HG02852 (cell line): ENCODE results near the gene GATD1.

Experiments used
- ATAC-seq: cut with Tn5 transposase; IDR thresholded peaks from one replicate; pipeline ENCODE4 v1.9.1; 2021; ENCODE audit warnings: mild to moderate bottlenecking, moderate library complexity; ENCODE audit not compliant: unreplicated experiment

The GATD1 gene

GRCh38 chr11:813072-813455, 35.8 kb upstream of the GATD1 start:
- ATAC-seq: no peak

GRCh38 chr11:812390-812789, 35.1 kb upstream of the GATD1 start:
- ATAC-seq: no peak

- no peak for ATAC-seq
Observed at GRCh38 chr11:811446-812245, 34.4 kb upstream of the GATD1 start.

GRCh38 chr11:810040-810567, 32.8 kb upstream of the GATD1 start:
- peak; percentile 11 for ATAC-seq

GRCh38 chr11:809287-810039, 32.2 kb upstream of the GATD1 start, which contains the start of gene RPLP2:
Gene RPLP2 (plus strand): TSS chr11:809967. CDS start chr11:810235, 268 bp downstream.
- ATAC-seq: peak; percentile 65

- no peak for ATAC-seq
Observed at GRCh38 chr11:808427-809286, 31.4 kb upstream of the GATD1 start.

- no peak for ATAC-seq
Observed at GRCh38 chr11:804599-804964, 27.3 kb upstream of the GATD1 start.

- no peak for ATAC-seq
Observed at GRCh38 chr11:803770-804598, 26.7 kb upstream of the GATD1 start.

- no peak for ATAC-seq
Observed at GRCh38 chr11:803467-803742, 26.1 kb upstream of the GATD1 start.

- ATAC-seq: no peak
Observed at GRCh38 chr11:802693-803466, 25.6 kb upstream of the GATD1 start.

- ATAC-seq: no peak
Observed at GRCh38 chr11:802018-802617, 24.8 kb upstream of the GATD1 start.

- no peak for ATAC-seq
Observed at GRCh38 chr11:801097-801780, 24.0 kb upstream of the GATD1 start.

GRCh38 chr11:800473-800872, 23.2 kb upstream of the GATD1 start:
- ATAC-seq: no peak

GRCh38 chr11:799641-800316, 22.5 kb upstream of the GATD1 start:
- no peak for ATAC-seq

GRCh38 chr11:798093-798713, 20.9 kb upstream of the GATD1 start, which contains the start of gene SLC25A22:
Gene SLC25A22 (minus strand): TSS chr11:798281. CDS start chr11:795006, 3,275 bp downstream.
- peak; percentile 64 for ATAC-seq

- ATAC-seq: peak; percentile 41
Observed at GRCh38 chr11:797296-798092, 20.2 kb upstream of the GATD1 start.
